ENCODE measurements around the gene LTBP2.
A peak's percentile ranks its signal among the peaks of the same experiment; 100 is the strongest.

LTBP2 gene

GRCh38 chr14:74503938-74504335, 108.1 kb downstream of the LTBP2 start:
- DNase-seq: no peak

GRCh38 chr14:74503291-74503937, 108.6 kb downstream of the LTBP2 start:
- no peak for DNase-seq

GRCh38 chr14:74502236-74503019, 109.6 kb downstream of the LTBP2 start:
- no peak for DNase-seq

- no peak for DNase-seq
These were observed 110.3 kb downstream of the LTBP2 start for GRCh38 chr14:74501691-74502090.

- no peak for DNase-seq
These were observed 110.9 kb downstream of the LTBP2 start for GRCh38 chr14:74501135-74501614.

- DNase-seq: no peak
These were observed 111.5 kb downstream of the LTBP2 start for GRCh38 chr14:74500417-74501134.

GRCh38 chr14:74495356-74495755, 116.7 kb downstream of the LTBP2 start:
- no peak for DNase-seq

GRCh38 chr14:74493343-74494261, 118.4 kb downstream of the LTBP2 start, which contains the start of gene ISCA2:
ISCA2 (plus strand) TSS chr14:74493765; CDS start chr14:74493775, 10 bp downstream.
- peak; percentile 99 for DNase-seq

GRCh38 chr14:74492776-74493342, 119.2 kb downstream of the LTBP2 start, which contains the start of gene NPC2:
NPC2 (minus strand) TSS chr14:74493305; CDS start chr14:74493274, 31 bp downstream.
- no peak for DNase-seq

- no peak for DNase-seq
These were observed 119.9 kb downstream of the LTBP2 start for GRCh38 chr14:74491956-74492775.

GRCh38 chr14:74490486-74490885, 121.6 kb downstream of the LTBP2 start:
- DNase-seq: no peak

GRCh38 chr14:74488786-74489397, 123.1 kb downstream of the LTBP2 start:
- no peak for DNase-seq

GRCh38 chr14:74486164-74486563, 125.9 kb downstream of the LTBP2 start:
- DNase-seq: no peak

- DNase-seq: no peak
These were observed 128.7 kb downstream of the LTBP2 start for GRCh38 chr14:74483321-74483720.

- DNase-seq: no peak
These were observed 129.5 kb downstream of the LTBP2 start for GRCh38 chr14:74482571-74482970.

- DNase-seq: no peak
These were observed 132.0 kb downstream of the LTBP2 start for GRCh38 chr14:74480046-74480445.

- DNase-seq: no peak
These were observed 132.9 kb downstream of the LTBP2 start for GRCh38 chr14:74478996-74479635.

GRCh38 chr14:74476607-74477006, 135.4 kb downstream of the LTBP2 start:
- DNase-seq: no peak

- no peak for DNase-seq
These were observed 135.9 kb downstream of the LTBP2 start for GRCh38 chr14:74476107-74476506.

GRCh38 chr14:74475678-74476077, 136.4 kb downstream of the LTBP2 start:
- no peak for DNase-seq

All from activated CD4-positive, alpha-beta T cell treated with anti-CD3 and anti-CD28 coated beads for 4 hours (primary cell).